GM18526 (cell line): ENCODE results near the gene TCAF1.

Source experiments
- POLR2A ChIP-seq: IDR thresholded peaks from 3 replicates; pipeline ENCODE4 v1.6.1; 2011; ENCODE audit not compliant: insufficient read length; ENCODE audit errors: extremely low read depth

Gene TCAF1

DNA sequence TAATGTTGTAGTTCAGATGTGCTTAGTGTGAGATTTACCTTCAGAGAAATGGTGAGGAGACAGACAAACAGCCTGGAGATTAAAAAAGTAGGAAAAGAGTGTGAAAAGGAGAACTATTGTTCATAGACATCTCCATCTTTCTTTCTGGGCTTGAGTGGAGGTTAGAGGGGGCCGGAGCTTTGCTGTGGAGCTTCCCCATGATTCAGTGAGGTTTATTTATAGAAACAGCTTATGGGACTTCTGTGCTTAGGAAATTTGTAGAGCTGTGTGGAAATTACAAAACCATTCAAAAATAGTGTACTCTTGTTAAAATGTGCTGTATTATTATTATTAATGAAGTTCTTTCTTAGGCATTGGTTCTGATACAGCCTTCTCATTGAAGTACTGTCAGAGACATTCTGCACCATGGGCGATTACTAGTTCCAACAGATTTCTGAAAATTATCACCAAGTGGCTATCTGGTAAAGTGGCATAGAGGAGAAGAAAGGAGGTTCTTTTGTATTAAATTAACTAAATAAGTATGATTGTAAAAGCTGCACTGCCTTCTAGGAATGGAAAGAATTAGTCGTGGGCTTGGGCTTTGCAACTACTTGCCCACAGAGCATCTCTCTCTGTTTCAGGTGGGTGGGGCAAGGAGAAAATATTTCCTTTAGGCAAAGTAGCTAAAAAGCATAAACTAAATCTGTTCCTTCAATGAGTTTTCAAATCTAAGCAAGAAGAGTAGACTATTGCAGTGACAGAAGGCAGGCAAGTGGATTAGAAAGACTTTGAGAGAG is 8.7 kb upstream of the TCAF1 start:
- no peak for TF ChIP-seq POLR2A

DNA sequence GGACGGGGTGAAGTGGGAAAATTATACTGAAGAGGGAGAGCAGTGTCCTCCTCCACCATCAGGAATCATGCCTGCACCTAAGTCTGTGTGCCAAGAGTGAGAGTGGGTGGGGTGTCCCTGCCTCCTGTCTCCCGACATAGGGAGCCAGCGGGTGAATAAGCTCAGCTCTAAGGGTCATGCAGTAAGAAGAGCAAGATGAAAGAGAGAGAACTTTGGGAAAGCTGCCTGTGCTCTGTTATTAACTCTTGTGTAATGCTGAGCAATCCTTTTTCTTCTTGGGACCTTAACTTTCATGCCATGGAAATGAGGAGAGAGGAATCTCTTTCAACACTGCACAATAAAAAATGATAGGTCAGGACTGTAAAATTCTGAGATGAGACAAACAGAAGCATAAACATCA is 7.9 kb upstream of the TCAF1 start:
- TF ChIP-seq POLR2A = no peak

DNA sequence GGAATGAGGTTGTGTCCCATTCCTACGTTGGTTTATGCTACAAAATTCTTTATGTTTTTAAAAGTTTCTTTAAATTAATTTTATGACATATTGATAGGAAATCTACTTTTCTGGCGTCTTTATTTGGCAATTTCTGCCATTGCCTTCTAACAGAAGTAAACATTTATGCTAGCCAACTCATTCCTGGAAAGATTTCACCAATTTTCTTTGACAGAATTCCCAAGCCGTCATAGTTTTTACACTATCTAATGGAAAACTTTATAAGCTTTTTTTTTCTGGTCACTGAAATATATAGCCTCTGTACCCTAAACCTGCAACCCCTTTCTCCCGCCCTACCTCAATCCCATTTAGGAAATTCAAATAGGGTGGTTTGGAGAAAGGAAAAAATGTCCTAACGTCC is 6.1 kb upstream of the TCAF1 start:
- no peak for TF ChIP-seq POLR2A

DNA sequence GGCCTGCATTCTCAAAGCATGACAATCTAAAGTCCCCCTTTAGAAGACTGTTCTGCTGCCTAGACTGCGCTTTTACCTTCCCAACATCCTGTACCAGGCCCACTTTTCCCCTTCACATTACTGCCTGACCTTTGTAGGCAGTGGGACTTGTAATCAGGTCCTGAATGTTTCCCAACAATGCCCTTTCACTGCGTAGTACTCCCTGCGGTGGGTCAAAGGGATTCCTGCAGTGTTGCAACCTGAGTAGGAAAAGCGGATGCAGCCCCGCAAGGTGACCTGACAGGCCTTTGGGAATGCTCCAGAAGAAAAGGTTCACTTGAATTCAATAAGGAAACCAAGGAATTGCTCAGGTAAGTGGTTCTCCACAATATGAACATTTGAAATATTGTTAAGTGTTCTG is 4.9 kb upstream of the TCAF1 start:
- TF ChIP-seq POLR2A = no peak

DNA sequence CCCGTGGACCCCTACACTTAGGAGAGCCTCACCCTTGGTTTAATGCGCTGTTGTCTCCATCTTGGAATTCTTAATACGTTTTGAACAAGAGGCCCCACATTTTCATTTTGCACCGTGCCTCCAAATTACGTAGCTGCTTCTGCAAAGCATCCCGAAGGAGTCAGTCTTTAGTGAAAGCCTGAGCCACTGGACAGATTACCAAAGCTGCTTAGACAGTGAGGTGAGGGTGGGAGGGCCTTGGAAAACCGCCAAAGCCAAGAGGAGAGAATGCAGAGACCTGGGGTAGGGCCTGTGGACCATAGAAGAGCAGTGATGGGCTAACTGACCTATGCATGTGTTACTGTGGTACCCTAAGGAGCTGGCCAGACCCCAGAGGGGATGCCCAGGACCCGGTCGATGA is 4.2 kb upstream of the TCAF1 start:
- TF ChIP-seq POLR2A = no peak

DNA sequence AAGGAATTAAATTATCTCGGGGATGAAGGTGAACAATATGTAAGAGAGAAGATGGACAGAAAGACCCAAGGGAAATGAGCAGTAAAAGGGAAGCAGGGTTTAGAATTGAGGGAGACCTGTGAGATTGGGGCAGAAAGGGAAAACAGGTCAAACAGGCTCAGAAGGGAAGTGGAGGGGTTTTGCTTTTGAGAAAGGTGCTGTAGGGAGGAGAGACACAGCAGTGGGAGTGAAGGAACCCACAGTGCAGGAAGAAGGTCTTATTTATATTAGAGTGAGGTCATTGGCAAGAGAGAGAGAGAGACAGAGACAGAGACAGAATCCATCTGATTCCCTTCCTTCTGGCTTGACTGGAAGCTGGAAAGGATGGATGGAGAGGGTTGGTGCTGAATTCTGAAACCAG is 3.5 kb upstream of the TCAF1 start:
- no peak for TF ChIP-seq POLR2A

DNA sequence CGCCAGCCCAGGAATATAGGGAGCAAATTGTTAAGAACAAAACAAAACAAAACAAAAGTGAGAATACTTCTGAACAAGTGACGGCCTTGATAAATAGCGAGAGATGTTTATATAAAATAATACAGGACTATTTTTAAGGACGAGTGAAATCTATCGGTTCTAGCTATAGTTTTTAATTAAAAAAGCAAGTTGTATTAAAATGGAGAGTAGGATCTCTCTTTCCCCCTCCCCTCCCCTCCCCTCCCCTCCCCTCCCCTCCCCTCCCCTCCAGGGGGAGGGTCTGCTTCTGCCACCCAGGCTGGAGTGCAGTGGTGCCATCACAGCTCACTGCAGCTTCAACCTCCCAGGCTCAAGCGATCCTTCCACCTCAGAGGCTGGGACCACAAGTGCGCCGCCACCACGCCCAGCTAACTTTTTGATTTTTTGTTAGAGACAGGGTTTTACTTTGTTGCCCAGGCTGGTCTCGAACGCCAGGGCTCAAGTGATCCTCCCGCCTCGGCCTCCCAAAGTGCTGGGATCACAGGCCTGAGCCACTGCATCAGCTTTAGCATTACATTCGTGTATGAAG is 440 bp upstream of the TCAF1 start:
- TF ChIP-seq POLR2A = no peak

DNA sequence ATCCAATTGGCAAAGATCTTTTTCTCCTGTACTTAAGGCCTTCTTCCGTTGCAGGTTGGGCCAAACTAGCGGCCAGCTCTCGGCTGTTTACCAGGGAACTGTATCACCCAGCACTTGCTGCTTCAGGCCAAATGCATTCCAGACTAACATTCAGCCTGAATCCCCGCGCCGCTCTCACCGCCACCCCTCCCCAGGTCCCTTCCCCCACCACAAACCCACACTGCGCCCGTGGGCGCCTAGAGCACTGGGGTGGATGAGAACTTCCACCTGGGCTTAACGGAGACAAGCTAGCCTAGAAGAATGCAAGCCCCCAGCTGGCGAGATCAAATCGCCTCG is 676 bp downstream of the TCAF1 start:
- no peak for TF ChIP-seq POLR2A

DNA sequence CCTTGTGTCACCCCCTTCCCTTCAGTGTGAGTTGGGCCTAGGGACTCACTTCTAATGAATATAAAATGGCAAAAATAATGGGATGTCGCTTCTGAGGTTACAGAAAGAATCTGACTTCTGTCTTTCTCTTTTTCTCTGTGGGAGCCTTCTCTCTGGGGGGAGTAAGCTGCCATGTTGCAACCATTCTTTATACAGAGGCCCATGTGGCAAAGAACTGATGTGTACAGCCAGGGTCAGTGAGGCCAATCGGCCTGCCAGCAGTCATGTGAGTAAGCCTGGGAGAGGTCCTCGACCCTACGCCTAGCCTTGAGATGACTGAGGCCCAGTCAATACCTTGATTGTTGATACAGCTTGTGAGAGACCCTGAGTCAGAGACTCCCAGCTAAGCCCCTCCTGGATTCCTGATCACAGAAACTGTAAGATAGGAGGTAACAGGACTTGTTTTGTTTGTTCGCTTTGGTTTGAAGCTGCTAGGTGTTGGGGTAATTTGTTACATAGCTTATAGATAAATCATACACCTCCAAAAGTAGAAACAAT is 1.7 kb downstream of the TCAF1 start:
- no peak for TF ChIP-seq POLR2A

DNA sequence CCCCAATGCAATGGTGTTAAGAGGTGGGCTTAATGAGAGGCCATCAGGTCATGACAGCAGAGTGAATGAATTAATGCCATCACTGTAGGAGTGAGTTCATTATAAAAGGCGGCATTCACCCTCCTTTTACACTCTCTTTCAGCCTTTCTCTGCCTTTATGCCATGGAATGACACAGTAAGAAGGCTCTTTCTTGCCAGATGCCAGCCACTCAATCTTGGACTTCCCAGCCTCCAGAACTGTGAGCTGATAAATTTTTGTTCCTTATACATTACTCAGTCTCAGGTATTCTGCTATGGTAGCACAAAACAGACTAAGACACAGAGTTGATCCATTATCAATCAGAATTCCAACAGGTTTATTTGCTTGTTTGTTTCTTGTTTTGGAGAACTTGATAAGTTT is 3.2 kb downstream of the TCAF1 start:
- TF ChIP-seq POLR2A = no peak

DNA sequence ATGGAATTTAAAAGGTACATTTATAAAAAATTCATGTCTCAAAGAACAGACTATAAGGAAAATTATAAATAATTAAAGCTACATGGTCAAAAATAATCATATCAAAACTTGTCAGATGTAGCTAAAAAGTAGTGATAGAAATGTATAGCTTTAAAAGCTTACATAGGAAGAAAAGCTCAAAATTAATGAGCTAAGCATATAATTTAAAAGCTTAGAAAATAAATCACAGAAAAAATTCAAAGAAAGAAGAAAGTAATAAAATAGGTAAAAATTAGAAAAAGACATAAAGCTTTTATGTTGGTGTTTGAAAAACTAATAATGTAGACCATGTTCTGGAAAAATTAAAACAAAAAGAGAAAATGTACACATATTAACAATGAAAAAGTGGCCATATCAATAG is 5.3 kb downstream of the TCAF1 start:
- no peak for TF ChIP-seq POLR2A

DNA sequence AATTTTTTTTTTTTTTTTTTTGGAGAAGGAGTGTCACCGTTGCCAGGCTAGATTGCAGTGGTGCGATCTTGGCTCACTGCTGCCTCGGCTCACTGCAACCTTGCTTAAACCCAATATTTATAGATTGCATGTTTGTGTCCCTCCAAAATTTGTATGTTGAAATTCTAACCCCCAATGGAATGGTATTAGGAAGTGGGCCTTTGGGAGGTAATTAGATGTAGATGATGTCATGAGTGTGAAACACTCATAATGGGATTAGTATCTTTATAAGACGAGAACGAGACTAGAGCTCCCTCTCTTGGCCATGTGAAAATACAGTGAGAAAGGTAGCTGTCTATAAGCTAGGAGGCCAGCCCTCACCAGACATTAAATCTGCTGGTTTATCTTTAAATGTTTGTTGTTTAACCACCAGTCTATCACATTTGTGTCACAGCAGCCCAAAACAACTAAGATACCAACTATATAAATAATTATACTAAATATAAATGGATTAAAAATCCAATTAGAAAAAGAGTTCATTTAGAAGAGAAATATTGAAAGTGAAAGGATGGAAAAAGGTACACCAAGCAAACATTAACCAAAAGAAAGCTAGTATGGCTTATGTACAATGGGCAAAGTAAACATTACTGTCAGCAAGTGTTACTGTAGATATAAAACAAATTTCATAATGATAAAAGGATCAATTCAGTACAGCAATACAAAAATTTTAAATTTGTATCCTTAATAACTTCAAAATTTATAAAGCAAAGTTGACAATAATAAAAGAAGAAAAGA is 9.3 kb downstream of the TCAF1 start:
- TF ChIP-seq POLR2A = no peak

DNA sequence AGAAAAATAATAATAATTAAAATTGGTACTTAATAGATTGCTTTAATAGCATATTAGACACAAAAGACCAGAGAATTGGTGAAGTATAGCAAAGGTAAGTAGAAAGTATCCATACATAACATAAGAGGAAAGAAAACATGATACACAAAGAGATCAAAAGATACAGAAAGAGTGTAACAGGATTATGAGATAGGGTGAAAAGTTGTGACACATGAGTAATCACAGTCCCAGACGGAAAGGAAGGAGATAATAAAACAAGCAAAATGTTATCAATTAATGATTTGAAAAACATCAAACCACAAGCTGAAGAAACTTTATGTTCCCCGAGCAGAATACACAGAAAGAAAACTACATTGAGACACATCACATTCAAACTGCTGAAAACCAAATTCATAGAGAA is 10.5 kb downstream of the TCAF1 start:
- no peak for TF ChIP-seq POLR2A

DNA sequence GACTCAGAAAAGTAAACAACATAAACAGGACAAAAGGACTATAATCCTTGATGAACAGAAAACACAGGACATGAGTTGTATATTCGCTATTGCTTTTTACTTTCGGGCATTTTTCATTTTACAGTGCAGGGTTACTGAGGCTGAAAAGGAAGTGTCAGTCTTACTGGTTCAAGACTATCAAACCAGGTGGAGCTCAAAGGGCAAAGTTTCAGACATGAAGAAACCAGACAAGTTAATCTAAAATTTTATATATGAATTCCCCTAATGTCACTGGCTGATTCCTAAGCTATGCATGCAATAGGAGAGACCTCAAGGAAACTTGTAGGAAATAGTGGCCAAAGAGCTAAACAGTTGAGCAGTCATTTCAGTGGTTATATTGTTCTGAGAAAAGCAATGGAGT is 11.4 kb downstream of the TCAF1 start:
- TF ChIP-seq POLR2A = no peak

DNA sequence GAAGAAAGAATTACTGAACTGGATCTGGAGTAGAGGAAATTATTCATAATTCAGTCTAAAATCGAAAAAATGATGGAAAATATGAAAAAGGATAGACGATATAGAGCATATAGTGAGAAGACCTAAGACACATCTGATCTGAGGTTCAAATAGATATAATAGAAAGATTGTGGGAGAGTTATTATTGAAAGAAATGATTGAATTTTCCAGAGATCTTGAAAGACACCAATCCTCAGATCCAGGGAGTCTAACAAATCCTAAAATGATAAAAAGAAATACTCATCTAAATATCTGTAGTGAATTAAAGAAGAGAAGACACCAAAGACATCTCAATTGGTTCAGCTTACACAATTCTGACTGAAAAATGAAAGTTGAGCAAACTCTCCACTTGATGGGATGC is 12.9 kb downstream of the TCAF1 start:
- no peak for TF ChIP-seq POLR2A

DNA sequence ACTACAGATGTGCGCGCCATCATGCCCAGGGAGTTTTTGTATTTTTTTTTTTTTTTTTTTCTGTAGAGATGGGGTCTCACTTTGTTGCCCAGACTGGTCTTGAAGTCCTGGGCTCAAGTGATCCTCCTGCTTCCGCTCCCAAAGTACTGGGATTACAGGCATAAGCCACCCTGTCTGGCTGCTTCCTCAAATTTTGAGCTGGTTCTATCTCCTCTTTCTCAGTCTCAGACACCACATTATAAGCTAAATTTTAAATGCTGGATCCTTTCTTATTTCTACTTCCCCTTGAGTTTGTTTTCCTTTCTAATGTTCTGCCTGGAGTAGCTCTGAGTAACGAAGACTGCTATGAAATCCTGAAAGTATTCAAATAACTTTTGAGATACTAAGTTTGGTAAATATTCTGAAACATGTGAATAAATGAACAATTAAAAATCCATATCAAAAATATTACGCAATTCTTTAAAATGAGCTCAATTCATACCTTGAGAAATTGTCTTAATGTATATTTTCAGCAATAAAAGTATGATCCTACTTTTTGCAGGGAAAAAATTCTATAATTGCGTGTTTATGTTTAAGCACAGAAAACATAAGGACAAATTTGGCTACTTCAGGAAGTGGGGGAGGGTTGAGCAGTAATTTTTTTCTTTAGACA is 15.0 kb downstream of the TCAF1 start:
- no peak for TF ChIP-seq POLR2A
